Duodenal mucosa (tissue), 2 donors: ENCODE results near the gene RAPGEF2.

ENCODE experiments used
- H3K27ac ChIP-seq: one replicate; pipeline ENCODE4 v1.7.0; 2013; ENCODE audit warnings: low read depth, low read length
- H3K27me3 ChIP-seq, 2 donors: one replicate each; pipeline ENCODE4 v1.7.0; 2013; ENCODE audit warnings: low read length in 2 of 2, control low read depth in 1 of 2; ENCODE audit not compliant: insufficient read depth in 2 of 2, control insufficient read depth in 1 of 2
- H3K36me3 ChIP-seq, 2 donors: one replicate each; pipeline ENCODE4 v1.7.0; 2013; ENCODE audit warnings: low read length in 2 of 2, control low read depth in 1 of 2; ENCODE audit not compliant: insufficient read depth in 2 of 2, control insufficient read depth in 1 of 2
- H3K4me1 ChIP-seq, 2 donors: one replicate each; pipeline ENCODE4 v1.7.0; 2013; ENCODE audit warnings: low read length in 2 of 2, control low read depth in 1 of 2; ENCODE audit not compliant: insufficient read depth in 2 of 2, control insufficient read depth in 1 of 2
- H3K4me3 ChIP-seq, 2 donors: one replicate each; pipeline ENCODE4 v1.7.0; 2013; ENCODE audit warnings: low read length in 2 of 2, low read depth in 1 of 2
- H3K9ac ChIP-seq, 2 donors: one replicate each; pipeline ENCODE4 v1.7.0; 2013; ENCODE audit warnings: low read length in 2 of 2, low read depth in 1 of 2
- H3K9me3 ChIP-seq, 2 donors: one replicate each; pipeline ENCODE4 v1.7.0; 2013; ENCODE audit warnings: low read length in 2 of 2, control low read depth in 1 of 2; ENCODE audit not compliant: control insufficient read depth in 1 of 2

The RAPGEF2 gene

DNA sequence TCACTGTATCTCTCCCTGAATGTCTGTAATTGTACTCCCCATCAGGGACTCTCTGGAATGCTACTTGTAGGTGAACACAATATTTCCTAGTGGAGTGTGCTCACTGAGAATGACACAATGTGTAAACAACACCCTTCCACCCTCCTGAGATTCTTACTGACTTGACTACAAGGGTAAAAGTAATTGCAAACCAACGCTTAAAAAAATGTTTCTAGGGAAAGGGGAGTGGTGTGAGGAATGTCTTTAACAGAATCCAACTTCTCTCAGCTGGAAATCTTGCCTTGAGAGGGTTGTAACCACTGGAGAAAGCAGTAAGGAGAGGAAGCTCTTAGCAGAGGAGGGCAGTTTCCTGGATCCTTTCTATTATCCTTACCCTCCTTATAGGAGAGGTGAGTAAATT is 5.1 kb upstream of the RAPGEF2 start:
- Histone ChIP-seq H3K27ac (no peak overlapping the region), H3K9me3 (no peaks in the 10 kb centered on the region), H3K4me3 (no peak overlapping the region), H3K9ac (no peak overlapping the region), H3K27me3 (peaks cover 4 to 10% of the 10 kb centered on the region in 2 donors), H3K4me1 (no peaks in the 10 kb centered on the region), H3K36me3 (no peaks in the 10 kb centered on the region)

GRCh38 chr4:159098482-159099127 is 4.3 kb upstream of the RAPGEF2 start:
- no peak overlapping the region for H3K27ac ChIP-seq
- H3K4me3 ChIP-seq: no peak overlapping the region
- H3K4me1 ChIP-seq: no peaks in the 10 kb centered on the region
- no peaks in the 10 kb centered on the region for H3K36me3 ChIP-seq
- peaks cover 4 to 10% of the 10 kb centered on the region in 2 donors for H3K27me3 ChIP-seq
- no peak overlapping the region for H3K9ac ChIP-seq
- no peaks in the 10 kb centered on the region for H3K9me3 ChIP-seq

GRCh38 chr4:159101988-159102621 is 774 bp upstream of the RAPGEF2 start:
- H3K36me3 ChIP-seq: no peaks in the 10 kb centered on the region
- H3K9me3 ChIP-seq: no peaks in the 10 kb centered on the region
- peaks cover 4 to 10% of the 10 kb centered on the region in 2 donors for H3K27me3 ChIP-seq
- H3K9ac ChIP-seq: peak overlapping the region; percentile 19 to 33
- H3K4me1 ChIP-seq: peaks cover 14 to 16% of the 10 kb centered on the region in 2 donors
- H3K27ac ChIP-seq: peak overlapping the region; percentile 57
- H3K4me3 ChIP-seq: peak overlapping the region; percentile 60 to 61

DNA sequence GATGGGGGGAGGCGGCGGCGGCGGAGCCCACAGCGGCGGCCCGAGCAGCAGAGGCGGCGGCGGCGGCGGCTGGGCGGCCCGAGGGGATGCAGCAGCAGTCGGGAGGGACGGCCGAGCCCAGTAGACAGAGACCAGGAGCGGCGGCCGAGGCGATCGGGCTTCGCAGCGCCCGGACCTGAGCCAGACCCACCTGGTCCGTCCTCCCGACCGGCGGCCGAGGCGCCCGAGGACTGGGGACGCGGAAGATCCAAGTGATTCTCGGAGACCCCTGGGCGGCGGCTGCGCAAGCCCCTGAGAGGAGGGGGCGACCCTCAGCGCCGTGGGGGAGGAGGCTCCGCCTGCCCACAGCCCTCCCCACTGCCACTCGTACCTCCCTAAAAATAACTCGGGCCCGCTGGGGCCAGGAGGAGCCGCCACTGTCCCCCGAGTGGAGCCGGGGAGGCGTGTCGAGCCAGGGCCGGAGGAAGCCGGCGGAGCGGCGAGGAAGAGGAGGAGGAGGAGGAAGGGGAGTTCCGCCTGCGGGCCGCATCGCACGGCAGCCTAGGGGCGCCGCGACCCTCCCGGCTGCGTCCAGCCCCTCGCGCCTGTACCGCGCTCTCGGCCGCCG is 608 bp downstream of the RAPGEF2 start:
- Histone ChIP-seq H3K4me3 (peak overlapping the region; percentile 68 to 77), H3K9me3 (no peaks in the 10 kb centered on the region), H3K4me1 (peaks cover 16 to 19% of the 10 kb centered on the region in 2 donors), H3K27me3 (peaks cover 4 to 10% of the 10 kb centered on the region in 2 donors), H3K27ac (peak overlapping the region; percentile 91), H3K36me3 (no peaks in the 10 kb centered on the region), H3K9ac (peak overlapping the region; percentile 80 to 84)

GRCh38 chr4:159104694-159105414 is 2.0 kb downstream of the RAPGEF2 start:
- H3K27me3 ChIP-seq: peaks cover 4 to 10% of the 10 kb centered on the region in 2 donors
- peak overlapping the region; percentile 0 for H3K27ac ChIP-seq
- peaks cover 19% of the 10 kb centered on the region in 2 donors for H3K4me1 ChIP-seq
- no peaks in the 10 kb centered on the region for H3K9me3 ChIP-seq
- H3K36me3 ChIP-seq: no peaks in the 10 kb centered on the region
- H3K9ac ChIP-seq: peak overlapping the region; percentile 26 to 68
- H3K4me3 ChIP-seq: peak overlapping the region; percentile 68 to 83

DNA sequence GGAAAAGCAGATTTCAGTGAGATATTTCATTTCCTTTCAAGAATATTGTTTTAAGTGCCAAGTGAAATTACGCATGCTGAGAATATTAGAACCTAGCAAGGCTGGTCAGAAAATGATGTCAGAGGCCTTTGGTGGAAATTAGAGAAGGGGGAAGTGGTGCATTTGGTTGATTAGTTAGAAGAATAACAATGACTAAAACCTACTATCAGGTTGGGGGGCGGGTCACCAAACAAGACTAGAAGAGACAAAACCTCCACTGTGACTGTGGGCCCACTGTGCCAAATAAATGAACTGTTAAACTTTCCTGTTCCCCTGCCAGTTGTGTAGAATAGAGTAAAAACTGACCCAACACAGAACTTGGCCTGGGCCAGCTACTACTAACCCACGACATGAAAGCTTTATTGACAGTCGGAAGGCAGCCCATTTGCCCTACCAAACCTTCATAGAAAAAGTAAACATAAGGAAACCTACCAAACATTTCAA is 2.9 kb downstream of the RAPGEF2 start:
- no peaks in the 10 kb centered on the region for H3K36me3 ChIP-seq
- peak overlapping the region in 1 of 2 donors; percentile 18 for H3K9ac ChIP-seq
- peaks cover 19 to 20% of the 10 kb centered on the region in 2 donors for H3K4me1 ChIP-seq
- H3K4me3 ChIP-seq: peak overlapping the region; percentile 68 to 83
- peaks cover 4 to 6% of the 10 kb centered on the region in 2 donors for H3K27me3 ChIP-seq
- H3K9me3 ChIP-seq: no peaks in the 10 kb centered on the region
- H3K27ac ChIP-seq: no peak overlapping the region

GRCh38 chr4:159106636-159107035 is 3.8 kb downstream of the RAPGEF2 start:
- Histone ChIP-seq H3K9ac (no peak overlapping the region), H3K27me3 (peaks cover 0 to 2% of the 10 kb centered on the region in 2 donors), H3K9me3 (no peaks in the 10 kb centered on the region), H3K27ac (no peak overlapping the region), H3K4me3 (peak overlapping the region in 1 of 2 donors; percentile 38), H3K36me3 (no peaks in the 10 kb centered on the region), H3K4me1 (peaks cover 19 to 20% of the 10 kb centered on the region in 2 donors)

DNA sequence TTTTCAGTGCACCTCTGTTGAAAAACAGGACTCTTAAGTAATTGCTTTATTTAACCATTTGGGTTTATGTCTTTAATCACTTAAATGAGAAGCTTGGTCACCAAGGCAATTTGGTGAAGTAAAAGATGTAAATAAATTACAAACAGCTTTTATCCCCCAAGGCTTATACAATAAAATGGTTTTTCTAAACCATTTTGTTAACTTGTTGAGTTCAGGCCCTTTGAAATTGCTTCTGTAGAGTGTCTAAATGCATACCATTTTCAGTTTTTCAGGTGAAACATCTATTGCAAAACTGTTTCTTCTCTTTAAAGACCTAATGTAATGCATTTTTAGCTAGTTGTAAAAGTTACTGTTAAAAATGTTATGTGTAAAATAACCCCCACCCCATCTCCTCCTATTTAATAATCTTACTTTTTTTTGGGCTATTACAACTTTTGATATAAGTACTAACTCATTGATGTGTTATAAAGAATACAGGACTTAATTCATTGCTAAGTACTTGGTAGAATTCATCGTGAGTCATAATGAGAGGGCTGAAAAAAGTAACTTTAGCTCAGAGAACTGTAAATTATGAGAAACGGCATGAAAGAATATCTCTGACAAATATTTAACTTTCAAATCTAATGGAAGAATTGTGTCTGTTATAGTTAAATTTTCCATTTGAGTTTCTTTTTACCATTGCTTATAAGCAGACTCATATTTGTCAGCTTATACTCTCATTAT is 4.5 kb downstream of the RAPGEF2 start:
- H3K9me3 ChIP-seq: no peaks in the 10 kb centered on the region
- no peak overlapping the region for H3K4me3 ChIP-seq
- no peak overlapping the region for H3K27ac ChIP-seq
- H3K9ac ChIP-seq: no peak overlapping the region
- H3K36me3 ChIP-seq: no peaks in the 10 kb centered on the region
- no peaks in the 10 kb centered on the region for H3K27me3 ChIP-seq
- H3K4me1 ChIP-seq: peaks cover 19 to 20% of the 10 kb centered on the region in 2 donors

DNA sequence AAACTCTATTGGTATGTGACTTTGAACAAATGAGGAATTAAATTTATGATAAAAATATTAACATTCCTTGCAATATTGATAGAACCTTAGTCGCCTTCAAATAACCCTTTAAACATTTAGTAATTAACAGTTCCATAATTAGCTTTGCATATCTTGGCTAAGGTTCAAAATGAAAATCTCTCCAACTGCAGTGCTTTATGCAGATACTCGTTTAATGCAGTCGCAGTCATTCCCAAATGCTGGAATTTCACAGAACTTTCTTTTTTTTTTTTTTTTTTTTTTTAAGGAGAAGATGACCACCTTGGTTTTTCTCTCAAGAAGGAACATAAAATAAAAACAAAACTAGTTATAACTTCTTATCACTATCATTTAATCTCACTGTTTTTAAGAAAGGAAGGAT is 5.2 kb downstream of the RAPGEF2 start:
- Histone ChIP-seq H3K4me3 (no peak overlapping the region), H3K36me3 (no peaks in the 10 kb centered on the region), H3K4me1 (peaks cover 19 to 20% of the 10 kb centered on the region in 2 donors), H3K27me3 (no peaks in the 10 kb centered on the region), H3K27ac (no peak overlapping the region), H3K9ac (no peak overlapping the region), H3K9me3 (no peaks in the 10 kb centered on the region)
